ENCODE data around the gene TSSK3.
"Not testable (repeated sequence)": the region's sequence is repeated elsewhere in the genome, so short reads cannot be mapped to it uniquely, and the experiment has no call there.

Gene TSSK3

GRCh38 chr1:32346532-32347157 is 15.7 kb upstream of the TSSK3 start:
- no peak overlapping the region for H3K4me3 ChIP-seq (ENCODE audit: low read length)
- no peak for TF ChIP-seq ZNF274 (IDR thresholded peaks at IDR 0.05; ENCODE audit: low read depth, low read length)

DNA sequence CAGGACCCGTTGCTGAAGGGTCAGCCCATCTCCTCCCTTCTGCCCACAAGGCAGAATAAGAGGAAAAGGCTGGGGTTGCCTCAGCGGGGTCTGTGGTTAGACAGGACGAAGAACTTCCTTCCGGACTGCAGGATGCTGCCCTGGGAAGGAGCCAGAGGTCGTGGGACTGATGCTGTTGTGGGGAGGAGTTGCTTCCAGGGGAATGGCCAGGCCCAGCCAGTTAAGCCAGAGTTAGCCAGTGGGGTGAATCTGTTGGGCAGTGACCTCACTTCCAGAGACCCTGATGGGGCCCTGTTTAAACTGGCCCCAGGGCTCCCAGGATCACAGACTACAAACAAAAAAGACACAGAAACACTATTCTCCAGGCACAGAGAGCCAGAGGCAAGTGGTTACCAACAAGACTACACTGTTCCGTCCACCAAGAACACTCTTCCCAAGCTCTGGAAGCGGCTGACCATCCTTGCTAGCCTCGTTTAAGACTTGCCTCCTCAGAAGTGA is 13.1 kb upstream of the TSSK3 start:
- no peak overlapping the region for H3K4me3 ChIP-seq (ENCODE audit: low read length)
- no peak for TF ChIP-seq ZNF274 (IDR thresholded peaks at IDR 0.05; ENCODE audit: low read depth, low read length)

DNA sequence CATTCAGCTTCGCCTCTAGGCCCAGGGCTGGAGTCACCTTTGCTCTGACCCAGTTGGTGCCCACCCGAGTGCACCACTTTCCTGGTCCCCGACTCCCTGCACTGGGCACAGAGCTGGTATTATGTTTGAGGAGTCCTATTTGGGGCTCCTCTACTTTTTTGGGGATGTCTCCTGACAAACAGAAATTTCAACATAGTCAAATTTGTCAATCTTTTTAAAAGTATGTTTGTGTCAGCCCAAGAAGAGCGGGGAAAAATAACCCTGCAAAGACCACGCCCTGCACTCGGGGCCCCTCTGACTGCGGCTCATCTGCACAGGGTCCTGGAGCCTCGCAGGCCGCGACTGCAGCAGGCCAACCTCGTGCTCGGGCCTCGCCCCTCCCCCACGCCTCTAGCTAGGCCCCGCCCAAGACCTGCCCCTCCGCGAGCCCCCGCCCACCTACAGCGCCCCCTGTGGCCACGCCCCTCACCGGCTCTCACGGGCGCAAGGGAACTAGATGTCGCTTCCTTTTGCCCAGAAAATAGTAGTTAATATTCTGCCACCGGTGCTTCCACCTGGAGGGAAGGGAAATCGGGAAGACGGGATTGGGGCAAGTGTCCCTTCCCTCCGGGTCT is 11.4 kb upstream of the TSSK3 start:
- peak overlapping the region; percentile 63 for H3K4me3 ChIP-seq (ENCODE audit: low read length)
- no peak for TF ChIP-seq ZNF274 (IDR thresholded peaks at IDR 0.05; ENCODE audit: low read depth, low read length)

GRCh38 chr1:32351399-32352238 is 10.7 kb upstream of the TSSK3 start:
- no peak for TF ChIP-seq ZNF274 (IDR thresholded peaks at IDR 0.05; ENCODE audit: low read depth, low read length)
- H3K4me3 ChIP-seq (ENCODE audit: low read length): peak overlapping the region; percentile 65

DNA sequence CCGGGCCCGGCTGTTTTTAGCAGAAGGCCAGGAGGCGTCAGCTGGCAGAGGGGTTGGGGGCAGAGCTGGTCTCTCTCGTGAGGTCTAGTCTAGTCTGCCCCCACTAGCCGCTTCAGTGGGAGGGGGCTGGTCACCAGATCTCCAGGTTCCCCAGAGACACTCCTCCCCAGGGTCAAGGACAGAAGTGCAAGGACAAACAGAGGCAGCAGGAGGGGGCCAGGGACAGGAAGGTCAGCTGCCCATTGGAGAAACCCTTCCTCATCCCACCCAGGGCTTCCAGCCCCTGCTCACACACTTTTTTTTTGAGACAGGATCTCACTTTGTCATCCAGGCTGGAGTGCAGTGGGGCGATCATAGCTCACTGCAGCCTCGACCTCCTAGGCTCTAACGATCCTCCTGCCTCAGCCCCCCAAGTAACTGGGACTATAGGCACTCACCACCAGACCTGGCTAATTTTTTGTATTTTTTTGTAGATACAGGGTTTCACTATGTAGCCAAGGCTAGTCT is 10.0 kb upstream of the TSSK3 start:
- peak overlapping the region; percentile 65; the same call in 1 of the 2 replicates for H3K4me3 ChIP-seq (ENCODE audit: low read length)
- no peak for TF ChIP-seq ZNF274 (IDR thresholded peaks at IDR 0.05; ENCODE audit: low read depth, low read length)

DNA sequence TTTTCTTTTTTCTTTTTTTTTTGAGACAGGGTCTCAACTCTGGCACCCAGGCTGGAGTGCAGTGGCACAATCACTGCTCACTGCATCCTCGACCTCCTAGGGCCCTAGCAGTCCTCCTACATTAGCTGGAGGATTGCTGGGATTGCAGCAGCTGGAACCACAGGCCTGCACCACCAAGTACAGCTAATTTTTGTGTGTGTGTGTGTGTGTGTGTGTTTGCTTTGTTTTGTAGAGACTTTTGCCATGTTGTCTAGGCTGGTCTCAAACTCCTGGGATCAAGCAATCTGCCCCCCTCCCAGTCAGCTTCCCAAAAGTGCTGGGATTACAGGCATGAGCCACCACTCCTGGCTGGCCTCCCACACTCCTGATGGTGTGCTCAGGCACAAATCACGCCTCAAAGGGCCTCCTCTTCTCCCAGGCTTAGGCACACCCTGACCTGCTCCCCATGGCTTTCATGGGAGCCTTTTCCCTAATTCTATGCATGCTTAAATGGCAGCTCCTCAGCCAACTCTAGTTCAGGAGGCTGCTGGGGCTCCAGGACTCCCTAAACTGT is 9.4 kb upstream of the TSSK3 start:
- H3K4me3 ChIP-seq (ENCODE audit: low read length): no peak overlapping the region
- TF ChIP-seq ZNF274 (IDR thresholded peaks at IDR 0.05; ENCODE audit: low read depth, low read length): no peak

GRCh38 chr1:32353431-32353830 is 8.9 kb upstream of the TSSK3 start:
- H3K4me3 ChIP-seq (ENCODE audit: low read length): no peak overlapping the region

GRCh38 chr1:32353886-32354570 is 8.3 kb upstream of the TSSK3 start:
- no peak overlapping the region for H3K4me3 ChIP-seq (ENCODE audit: low read length)
- no peak for TF ChIP-seq ZNF274 (IDR thresholded peaks at IDR 0.05; ENCODE audit: low read depth, low read length)

More at GRCh38 chr1:32353431-32353830, 8.9 kb upstream of the TSSK3 start:
- TF ChIP-seq ZNF274 (IDR thresholded peaks at IDR 0.05; ENCODE audit: low read depth, low read length): no peak

DNA sequence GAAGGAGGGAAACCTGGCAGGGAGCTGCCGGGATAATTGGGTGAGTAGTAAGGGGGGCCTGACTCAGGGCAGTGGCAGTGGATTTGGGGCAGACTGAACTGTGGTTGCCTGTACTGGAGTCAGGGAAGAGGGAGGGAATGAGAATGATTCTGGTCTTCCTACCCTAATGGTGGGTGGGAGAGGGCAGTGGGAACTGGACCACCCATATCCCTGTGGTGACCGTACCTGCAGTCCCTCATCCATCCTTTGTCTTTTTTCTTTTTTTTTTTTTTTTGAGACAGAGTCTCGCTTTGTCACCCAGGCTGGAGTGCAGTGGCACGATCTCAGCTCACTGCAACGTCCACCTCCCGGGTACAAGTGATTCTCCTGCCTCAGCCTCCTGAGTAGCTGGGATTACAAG is 6.6 kb upstream of the TSSK3 start:
- not testable (repeated sequence) for H3K4me3 ChIP-seq (ENCODE audit: low read length)

- TF ChIP-seq ZNF274 (IDR thresholded peaks at IDR 0.05; ENCODE audit: low read depth, low read length): no peak
- H3K4me3 ChIP-seq (ENCODE audit: low read length): no peak overlapping the region
These were observed 5.9 kb upstream of the TSSK3 start for GRCh38 chr1:32356478-32356877.

DNA sequence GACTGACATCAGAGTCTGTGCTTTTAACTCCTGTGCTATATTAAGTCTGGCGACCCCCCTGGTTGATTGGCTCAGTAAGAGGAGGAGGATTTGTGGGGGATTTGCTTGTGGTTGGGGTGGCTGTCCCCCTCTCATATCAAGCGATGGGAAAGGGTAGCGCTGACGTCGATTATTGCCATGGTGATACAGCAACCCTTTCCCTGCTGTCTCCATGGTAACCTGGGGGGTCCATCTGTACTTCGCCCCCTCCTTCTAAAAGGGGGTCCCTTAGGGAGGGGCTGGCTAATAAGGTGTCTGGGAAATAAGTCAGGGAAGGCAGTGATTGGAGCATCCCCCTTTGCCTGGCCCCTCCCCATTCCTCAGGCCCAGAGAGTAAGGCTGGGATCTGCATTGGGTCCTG is 4.7 kb upstream of the TSSK3 start:
- H3K4me3 ChIP-seq (ENCODE audit: low read length): no peak overlapping the region
- TF ChIP-seq ZNF274 (IDR thresholded peaks at IDR 0.05; ENCODE audit: low read depth, low read length): no peak

DNA sequence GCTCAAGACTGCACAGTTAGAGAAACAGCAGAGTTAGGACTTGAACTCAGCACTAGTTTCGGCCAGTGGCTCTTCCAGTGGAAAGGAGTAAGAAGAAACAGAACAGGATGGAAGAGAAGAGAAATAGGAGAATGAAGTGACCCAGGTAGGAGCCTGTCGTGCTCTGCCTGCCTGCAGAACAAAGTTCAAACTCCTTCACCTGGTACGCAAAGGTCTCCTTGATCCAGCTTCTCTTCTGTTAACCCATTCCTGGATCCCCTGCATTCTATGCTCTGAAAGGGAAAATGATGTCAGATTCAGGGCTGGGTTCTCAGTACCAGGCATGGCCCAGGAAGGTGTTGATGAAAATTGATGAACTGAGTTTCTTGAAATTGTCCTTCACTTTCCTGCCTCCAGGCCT is 3.9 kb upstream of the TSSK3 start:
- no peak for TF ChIP-seq ZNF274 (IDR thresholded peaks at IDR 0.05; ENCODE audit: low read depth, low read length)
- no peak overlapping the region for H3K4me3 ChIP-seq (ENCODE audit: low read length)

DNA sequence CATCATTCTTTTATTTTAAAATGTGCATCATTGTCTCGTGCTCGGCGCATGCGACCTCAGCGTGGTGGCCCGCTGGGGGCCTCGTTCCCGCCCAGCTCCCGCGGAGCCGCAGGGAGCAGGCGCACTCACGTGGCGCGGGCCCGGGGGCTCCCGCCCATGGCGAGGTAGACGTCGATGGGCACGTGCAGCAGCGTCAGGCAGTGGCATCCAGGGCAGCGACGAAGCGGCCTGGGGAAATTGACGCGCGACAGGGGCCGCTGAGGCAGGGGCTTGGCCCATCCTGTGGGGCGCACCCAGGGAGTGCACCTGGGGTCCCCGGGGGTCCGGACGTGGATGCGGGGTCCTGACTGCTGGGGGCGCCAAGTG is 1.0 kb upstream of the TSSK3 start:
- no peak overlapping the region for H3K4me3 ChIP-seq (ENCODE audit: low read length)
- TF ChIP-seq ZNF274 (IDR thresholded peaks at IDR 0.05; ENCODE audit: low read depth, low read length): no peak

Measured in GM08714 (cell line).